Progenitor cell of endocrine pancreas (in vitro differentiated cells): ENCODE data around the gene WDR88. TPM values are rescaled to one million over a fixed set of nuclear protein-coding genes. Genes with fewer than 3 reads are reported as not detected.

Experiments used
- DNase-seq: peaks from one replicate; pipeline ENCODE4 v3.0.0; 2021; ENCODE audit warnings: low spot score; ENCODE audit not compliant: unreplicated experiment
- H3K27ac Mint-ChIP-seq: 2 replicates; pipeline ENCODE4 v1.8.0; 2021; ENCODE audit warnings: mild to moderate bottlenecking, moderate library complexity, mixed read lengths
- H3K27me3 Mint-ChIP-seq: 2 replicates; pipeline ENCODE4 v1.8.0; 2021; ENCODE audit warnings: mixed read lengths
- H3K36me3 Mint-ChIP-seq: 2 replicates; pipeline ENCODE4 v1.8.0; 2022; ENCODE audit warnings: mixed read lengths; ENCODE audit not compliant: insufficient read depth
- H3K4me1 Mint-ChIP-seq: 2 replicates; pipeline ENCODE4 v1.8.0; 2021; ENCODE audit warnings: low read depth, mixed read lengths
- H3K4me3 Mint-ChIP-seq: 2 replicates; pipeline ENCODE4 v1.8.0; 2021; ENCODE audit warnings: low read depth, mild to moderate bottlenecking, moderate library complexity, mixed read lengths
- H3K9me3 Mint-ChIP-seq: 2 replicates; pipeline ENCODE4 v1.8.0; 2021; ENCODE audit warnings: low read depth, mixed read lengths
- CTCF ChIP-seq: fragments of 200-600 bp; sonication (generic); IDR thresholded peaks from one replicate; pipeline ENCODE4 v1.5.0; 2021; ENCODE audit warnings: antibody characterized with exemption, mild to moderate bottlenecking; ENCODE audit not compliant: unreplicated experiment
- total RNA-seq: library from RNA; stranded (reverse); gene quantifications from 2 replicates; pipeline ENCODE4 v1.2.1, GENCODE V29; 2021

WDR88 gene
- total RNA-seq, 1 donor from 2014 or later = not detected

GRCh38 chr19:33196446-33197193 lies 64.7 kb downstream of the WDR88 start:
- Mint-ChIP-seq H3K4me1 (no peaks in the 10 kb centered on the region), H3K27ac (peak overlapping the region; percentile 71), H3K27me3 (peaks cover 18% of the 10 kb centered on the region), H3K4me3 (peak overlapping the region; percentile 62), H3K9me3 (no peaks in the 10 kb centered on the region), H3K36me3 (peaks cover 5% of the 10 kb centered on the region)
- no peak for DNase-seq
- no peak for TF ChIP-seq CTCF

- Mint-ChIP-seq H3K9me3 (no peaks in the 10 kb centered on the region), H3K4me3 (no peak overlapping the region), H3K27ac (no peak overlapping the region), H3K36me3 (peaks cover 5% of the 10 kb centered on the region), H3K27me3 (peaks cover 9% of the 10 kb centered on the region), H3K4me1 (no peaks in the 10 kb centered on the region)
- TF ChIP-seq CTCF = no peak
- DNase-seq = no peak
These were observed 65.7 kb downstream of the WDR88 start for GRCh38 chr19:33197591-33198000.

- H3K4me1 Mint-ChIP-seq = no peaks in the 10 kb centered on the region
- H3K36me3 Mint-ChIP-seq = peaks cover 7% of the 10 kb centered on the region
- no peak for TF ChIP-seq CTCF
- H3K9me3 Mint-ChIP-seq = no peaks in the 10 kb centered on the region
- H3K27ac Mint-ChIP-seq = no peak overlapping the region
- no peak overlapping the region for H3K4me3 Mint-ChIP-seq
- H3K27me3 Mint-ChIP-seq = peaks cover 4% of the 10 kb centered on the region
- DNase-seq = no peak
These were observed 66.3 kb downstream of the WDR88 start for GRCh38 chr19:33198169-33198568.

GRCh38 chr19:33199441-33200265 lies 67.7 kb downstream of the WDR88 start:
- Mint-ChIP-seq H3K27me3 (no peaks in the 10 kb centered on the region), H3K9me3 (no peaks in the 10 kb centered on the region), H3K27ac (no peak overlapping the region), H3K4me3 (no peak overlapping the region), H3K36me3 (peaks cover 7% of the 10 kb centered on the region), H3K4me1 (no peaks in the 10 kb centered on the region)
- no peak for TF ChIP-seq CTCF
- DNase-seq = no peak

GRCh38 chr19:33201473-33201872 lies 69.6 kb downstream of the WDR88 start:
- Mint-ChIP-seq H3K27ac (no peak overlapping the region), H3K36me3 (peaks cover 7% of the 10 kb centered on the region), H3K27me3 (no peaks in the 10 kb centered on the region), H3K9me3 (no peaks in the 10 kb centered on the region), H3K4me1 (no peaks in the 10 kb centered on the region), H3K4me3 (no peak overlapping the region)
- DNase-seq = no peak
- no peak for TF ChIP-seq CTCF
